Measurements from ENCODE around the gene PDE5A.

GRCh38 chr4:119666653-119667091 is 38.1 kb upstream of the PDE5A start:
- TF ChIP-seq CTCF (IDR thresholded peaks at IDR 0.05; ENCODE audit: poor library complexity): no peak
- no peak for TF ChIP-seq EZH2 (IDR thresholded peaks at IDR 0.05; ENCODE audit: borderline replicate concordance)
